Measurements from ENCODE around the gene NCKAP5.

GRCh38 chr2:133438026-133438425 lies 130.2 kb downstream of the NCKAP5 start:
- TF ChIP-seq CTCF (IDR thresholded peaks at IDR 0.05): no peak
- TF ChIP-seq POLR2A (IDR thresholded peaks at IDR 0.05): no peak
- no peak for TF ChIP-seq EP300 (IDR thresholded peaks at IDR 0.05)

Measured in ovary (tissue), 3 donors.